GM12878 (cell line): Measurements from ENCODE around the gene SYTL2. TPM values are rescaled to one million over a fixed set of nuclear protein-coding genes. Genes with fewer than 3 reads are reported as not detected.

Experiments used
- ATAC-seq: fragments of 200-7000 bp; cut with Tn5 transposase; 3 replicates; pipeline ENCODE4 v1.9.1; 2020; ENCODE audit warnings: mild to moderate bottlenecking, moderate library complexity
- BruUV-seq: library from RNA; stranded (reverse); fragments of 400-500 nt; replicated peaks from 2 replicates; lab custom pipeline; 2021; lab: Mats Ljungman, UMichigan
- CTCF ChIA-PET: fragments of 300-600 bp; sonication (Branson Sonifier 250); formaldehyde crosslinking; extraction: SDS; loops from one replicate; lab custom pipeline; 2021; ENCODE audit warnings: inconsistent platforms; lab: Yijun Ruan, JAX
- POLR2A ChIA-PET: fragments of 350-600 bp; formaldehyde crosslinking; extraction: SDS; loops from one replicate; lab custom pipeline; 2021; ENCODE audit warnings: inconsistent platforms; lab: Charles Lee
- RAD21 ChIA-PET: fragments of 300-600 bp; sonication (Branson Sonifier 250); formaldehyde crosslinking; loops from one replicate; lab custom pipeline; 2023; ENCODE audit warnings: antibody characterized with exemption; ENCODE audit not compliant: unreplicated experiment; lab: Charles Lee
- SMC1A ChIA-PET: fragments of 300-600 bp; sonication (Branson Sonifier 250); formaldehyde crosslinking; loops from one replicate; lab custom pipeline; 2023; ENCODE audit not compliant: unreplicated experiment, uncharacterized antibody; lab: Charles Lee
- DNase-seq: peaks from one replicate; pipeline ENCODE4 v3.0.0-alpha.2; 2011; ENCODE audit warnings: low read depth, low spot score
- FAIRE-seq: peaks from 3 replicates; lab custom pipeline; 2011; peaks lifted over from hg19 to GRCh38; lab: Jason Lieb, UNC
- H2AFZ ChIP-seq: 2 replicates; pipeline ENCODE4 v1.6.0; 2011; ENCODE audit warnings: low read depth, low read length, control low read depth; ENCODE audit not compliant: control insufficient read depth
- H3K27ac ChIP-seq: 2 replicates; pipeline ENCODE4 v1.5.1; 2011; ENCODE audit warnings: control low read depth; ENCODE audit not compliant: control insufficient read depth, insufficient read depth
- H3K27me3 ChIP-seq, 2 experiments: replicated peaks in 1 of 2; 2 replicates each; pipeline versions ENCODE4 v1.6.0 to v1.6.1; 2011; ENCODE audit warnings: low read length in 1 of 2; ENCODE audit not compliant: control insufficient read depth in 2 of 2, insufficient read depth in 2 of 2
- H3K36me3 ChIP-seq, 2 experiments: 2 replicates each; pipeline ENCODE4 v1.5.1; 2011; ENCODE audit warnings: low read length in 1 of 2; ENCODE audit not compliant: control insufficient read depth in 2 of 2, insufficient read depth in 2 of 2
- H3K4me1 ChIP-seq: 2 replicates; pipeline ENCODE4 v1.6.1; 2011; ENCODE audit warnings: mild to moderate bottlenecking, low read length, moderate library complexity, mixed read lengths; ENCODE audit not compliant: control insufficient read depth, insufficient read depth
- H3K4me2 ChIP-seq: 2 replicates; pipeline ENCODE4 v1.6.0; 2011; ENCODE audit warnings: control low read depth; ENCODE audit not compliant: control insufficient read depth, insufficient read depth
- H3K4me3 ChIP-seq: fragments of 200-600 bp; sonication (generic); 2 replicates; pipeline ENCODE4 v1.5.1; 2016
- H3K79me2 ChIP-seq: 2 replicates; pipeline ENCODE4 v1.6.0; 2011; ENCODE audit warnings: low read length; ENCODE audit not compliant: control insufficient read depth, insufficient read depth
- H3K9ac ChIP-seq: 2 replicates; pipeline ENCODE4 v1.8.0; 2011; ENCODE audit warnings: low read length, control low read depth, mixed read lengths; ENCODE audit not compliant: control insufficient read depth, insufficient read depth
- H3K9me3 ChIP-seq: replicated peaks from 3 replicates; pipeline ENCODE4 v1.5.1; 2011; ENCODE audit warnings: mild to moderate bottlenecking, low read length; ENCODE audit not compliant: control insufficient read depth, insufficient read depth
- H4K20me1 ChIP-seq: 2 replicates; pipeline ENCODE4 v1.6.0; 2011; ENCODE audit not compliant: control insufficient read depth, insufficient read depth
- BHLHE40 ChIP-seq, 2 experiments: fragments of 450-650 bp in 1 of 2; IDR thresholded peaks; 2 replicates each; pipeline ENCODE4 v1.6.1; 2011 to 2017; ENCODE audit warnings: low read depth in 2 of 2, borderline replicate concordance in 1 of 2, improper control_type of control experiment in 1 of 2, low read length in 1 of 2, mild to moderate bottlenecking in 1 of 2
- CBFB ChIP-seq: IDR thresholded peaks from 2 replicates; pipeline ENCODE4 v1.6.1; 2016; ENCODE audit warnings: antibody characterized with exemption, low read depth
- CHD1 ChIP-seq: IDR thresholded peaks from 2 replicates; pipeline ENCODE4 v1.6.1; 2012; ENCODE audit warnings: low read depth, low read length, improper control_type of control experiment
- FOXM1 ChIP-seq: IDR thresholded peaks from 2 replicates; pipeline ENCODE4 v1.6.1; 2012; ENCODE audit warnings: low read depth, mild to moderate bottlenecking, inconsistent platforms, low read length, moderate library complexity
- NRF1 ChIP-seq: conservative IDR thresholded peaks from 2 replicates; pipeline ENCODE4 v1.6.1; 2011; ENCODE audit warnings: mild to moderate bottlenecking, low read depth, low read length, improper control_type of control experiment
- SMARCA5 ChIP-seq: fragments of 450-650 bp; IDR thresholded peaks from 2 replicates; pipeline ENCODE4 v1.6.1; 2017; ENCODE audit warnings: mild to moderate bottlenecking
- SPI1 ChIP-seq: IDR thresholded peaks from 2 replicates; pipeline ENCODE4 v1.6.1; 2011; ENCODE audit warnings: low read depth, mild to moderate bottlenecking, low read length, moderate library complexity, borderline replicate concordance; ENCODE audit not compliant: insufficient read depth
- SREBF1 ChIP-seq: IDR thresholded peaks from 2 replicates; pipeline ENCODE4 v1.6.1; 2012; ENCODE audit warnings: mild to moderate bottlenecking, low read length
- YY1 ChIP-seq: IDR thresholded peaks from 2 replicates; pipeline ENCODE4 v1.6.1; 2011; ENCODE audit warnings: low read depth, mild to moderate bottlenecking, low read length
- ZNF384 ChIP-seq: IDR thresholded peaks from 2 replicates; pipeline ENCODE4 v1.6.1; 2012; ENCODE audit warnings: low read depth, mild to moderate bottlenecking, low read length, improper control_type of control experiment, borderline replicate concordance
- WGBS: methylation state at CpG from one replicate; pipeline ENCODE4 v1.1.6; 2016; ENCODE audit warnings: low lambda C conversion rate; ENCODE audit not compliant: insufficient replicate concordance, insufficient coverage; ENCODE audit errors: missing lambda C conversion rate; 5-methylcytosine and 5-hydroxymethylcytosine counted together
- in situ Hi-C: fragments of 300-500 bp; cut with MboI; formaldehyde crosslinking; loops from 9 replicates; pipeline ENCODE4 v1.14.3; 2018; ENCODE audit warnings: mixed read lengths
- intact Hi-C: fragments of 100-400 bp; cut with micrococcal nuclease; formaldehyde crosslinking; loops from one replicate; pipeline ENCODE4 v1.14.2; 2022; ENCODE audit not compliant: unreplicated experiment
- polyA plus RNA-seq, 11 experiments: library from polyadenylated mRNA; depleted of rRNA in 4 of 11; unstranded in 6 of 11; stranded (reverse) in 5 of 11; fragments of >200 nt; fragmentation: Nextera tagmentation in 4 of 11; fragmentation: Illumina TruSeq in 1 of 11; extraction: Ambion mirVana in 4 of 11; extraction: Trizol in 1 of 11; gene quantifications; 1 replicate in 1 of 11; 2 replicates in 10 of 11; pipeline versions ENCODE4 v1.2.1 to v1.2.3, GENCODE V29; 2011 to 2016; ENCODE audit warnings: inconsistent platforms in 2 of 11, missing spikeins in 2 of 11, low read depth in 1 of 11
- total RNA-seq, 4 experiments: library from RNA; depleted of rRNA in 3 of 4; stranded (reverse); fragments of >200 nt in 3 of 4; fragmentation: Illumina TruSeq in 1 of 4; extraction: Trizol in 1 of 4; gene quantifications; 2 replicates each; pipeline versions ENCODE4 v1.2.1 to v1.2.3, GENCODE V29; 2013 to 2021
- TF ChIP-seq, protein P1 (sequence below): fragments of 450-650 bp; formaldehyde crosslinking; IDR thresholded peaks from 2 replicates; pipeline ENCODE4 v1.4.0; 2020; ENCODE audit warnings: mild to moderate bottlenecking, moderate library complexity

SYTL2 gene
- total and polyA plus RNA-seq, 10 of the 15 experiments (the other 5 are each of a cell fraction or from before 2014, with no cell fraction given) = 0.02 to 1.4 (median 0.31) TPM; not detected in 2

DNA sequence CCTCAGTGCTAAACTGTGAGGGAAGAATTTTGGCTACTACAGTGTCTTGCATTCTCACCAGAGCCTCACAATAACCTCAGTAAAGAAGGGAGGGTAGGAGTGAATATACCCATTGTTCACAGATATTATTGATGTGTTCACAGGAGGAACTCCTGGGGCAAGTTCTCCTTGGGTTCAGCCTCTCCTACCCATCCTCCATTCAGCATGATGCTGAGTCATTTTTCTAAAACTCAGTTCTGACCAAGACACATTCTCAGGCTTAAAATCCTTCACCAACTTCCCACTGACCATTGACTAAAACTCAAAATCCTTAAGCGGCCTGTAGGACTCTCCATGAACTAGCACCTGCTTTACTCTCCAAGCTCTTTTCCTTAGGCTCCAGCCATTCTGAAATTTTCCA, 48.7 kb downstream of the SYTL2 start (continued):
- TF ChIP-seq BHLHE40 (IDR thresholded peaks at IDR 0.05; ENCODE audit: borderline replicate concordance in 1 of 2, low read depth in 2 of 2, low read length in 1 of 2) (no peak), ZNF384 (no peak), YY1 (no peak), SPI1 (no peak)

DNA sequence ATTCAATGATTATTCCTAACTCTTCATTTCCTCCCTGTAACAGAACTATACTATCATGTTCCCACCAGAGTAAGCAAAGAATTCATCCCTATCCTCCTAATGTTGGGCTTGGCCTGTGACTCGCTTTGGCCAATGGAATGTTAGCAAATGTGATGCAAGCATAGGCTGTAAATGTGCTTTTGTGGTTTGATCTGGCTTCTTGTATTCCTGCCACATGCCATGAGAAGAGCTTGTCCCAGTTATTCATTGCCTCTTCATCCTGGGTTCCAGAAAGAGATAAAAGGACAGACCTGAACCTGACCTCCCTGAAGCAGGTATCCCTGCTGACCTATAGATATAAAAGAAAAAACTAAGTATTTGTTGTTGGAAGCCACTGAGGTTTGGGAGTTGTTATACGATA, 51.0 kb downstream of the SYTL2 start:
- ATAC-seq (no peak), FAIRE-seq (no peak), DNase-seq (no peak)
- H3K4me3 ChIP-seq = no peak overlapping the region
- ChIA-PET RAD21 (no interaction called here), CTCF (no interaction called here), POLR2A (no interaction called here), SMC1A (no interaction called here)
- H4K20me1 ChIP-seq = no peaks in the 10 kb centered on the region
- no TSS peak for BruUV-seq
- WGBS = 36% methylated on average over 2 of the region's 2 CpGs
- no peak overlapping the region for H3K27ac ChIP-seq
- no peak overlapping the region for H2AFZ ChIP-seq
- no peaks in the 10 kb centered on the region for H3K36me3 ChIP-seq
- intact Hi-C loops (no loop called here), in situ Hi-C loops (no loop called here)
- no peaks in the 10 kb centered on the region for H3K27me3 ChIP-seq
- H3K4me1 ChIP-seq = no peaks in the 10 kb centered on the region
- H3K4me2 ChIP-seq = no peak overlapping the region
- no peaks in the 10 kb centered on the region for H3K79me2 ChIP-seq
- H3K9ac ChIP-seq = no peak overlapping the region
- H3K9me3 ChIP-seq = no peaks in the 10 kb centered on the region
- no peak for TF ChIP-seq NRF1
- TF ChIP-seq, protein P1, sequence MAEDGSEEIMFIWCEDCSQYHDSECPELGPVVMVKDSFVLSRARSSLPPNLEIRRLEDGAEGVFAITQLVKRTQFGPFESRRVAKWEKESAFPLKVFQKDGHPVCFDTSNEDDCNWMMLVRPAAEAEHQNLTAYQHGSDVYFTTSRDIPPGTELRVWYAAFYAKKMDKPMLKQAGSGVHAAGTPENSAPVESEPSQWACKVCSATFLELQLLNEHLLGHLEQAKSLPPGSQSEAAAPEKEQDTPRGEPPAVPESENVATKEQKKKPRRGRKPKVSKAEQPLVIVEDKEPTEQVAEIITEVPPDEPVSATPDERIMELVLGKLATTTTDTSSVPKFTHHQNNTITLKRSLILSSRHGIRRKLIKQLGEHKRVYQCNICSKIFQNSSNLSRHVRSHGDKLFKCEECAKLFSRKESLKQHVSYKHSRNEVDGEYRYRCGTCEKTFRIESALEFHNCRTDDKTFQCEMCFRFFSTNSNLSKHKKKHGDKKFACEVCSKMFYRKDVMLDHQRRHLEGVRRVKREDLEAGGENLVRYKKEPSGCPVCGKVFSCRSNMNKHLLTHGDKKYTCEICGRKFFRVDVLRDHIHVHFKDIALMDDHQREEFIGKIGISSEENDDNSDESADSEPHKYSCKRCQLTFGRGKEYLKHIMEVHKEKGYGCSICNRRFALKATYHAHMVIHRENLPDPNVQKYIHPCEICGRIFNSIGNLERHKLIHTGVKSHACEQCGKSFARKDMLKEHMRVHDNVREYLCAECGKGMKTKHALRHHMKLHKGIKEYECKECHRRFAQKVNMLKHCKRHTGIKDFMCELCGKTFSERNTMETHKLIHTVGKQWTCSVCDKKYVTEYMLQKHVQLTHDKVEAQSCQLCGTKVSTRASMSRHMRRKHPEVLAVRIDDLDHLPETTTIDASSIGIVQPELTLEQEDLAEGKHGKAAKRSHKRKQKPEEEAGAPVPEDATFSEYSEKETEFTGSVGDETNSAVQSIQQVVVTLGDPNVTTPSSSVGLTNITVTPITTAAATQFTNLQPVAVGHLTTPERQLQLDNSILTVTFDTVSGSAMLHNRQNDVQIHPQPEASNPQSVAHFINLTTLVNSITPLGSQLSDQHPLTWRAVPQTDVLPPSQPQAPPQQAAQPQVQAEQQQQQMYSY = no peak
- no peak for TF ChIP-seq CHD1
- no peak for TF ChIP-seq SMARCA5
- TF ChIP-seq CBFB = no peak
- no peak for TF ChIP-seq FOXM1
- TF ChIP-seq SREBF1 = no peak
